Thyroid gland (tissue), 4 donors: ENCODE measurements around the gene MESD.

Experiments used
- POLR2A ChIP-seq, 2 donors: fragments of 450-650 bp; IDR thresholded peaks; one replicate each; pipeline ENCODE4 v1.6.1; 2017; ENCODE audit warnings: antibody characterized with exemption in 2 of 2, mild to moderate bottlenecking in 2 of 2, moderate library complexity in 1 of 2
- TF ChIP-seq, protein P1 (sequence below), 6 experiments: fragments of 200-600 bp in 3 of 6; fragments of 450-650 bp in 3 of 6; sonication (generic) in 3 of 6; IDR thresholded peaks; one replicate each; pipeline ENCODE4 v1.5.1; 2016 to 2019; ENCODE audit warnings: antibody characterized with exemption in 6 of 6, mild to moderate bottlenecking in 2 of 6, inconsistent platforms in 1 of 6, moderate library complexity in 1 of 6

GRCh38 chr15:80992441-80992840 is 2.8 kb upstream of the MESD start:
- TF ChIP-seq POLR2A (IDR thresholded peaks at IDR 0.05) = no peak
- TF ChIP-seq, protein P1, sequence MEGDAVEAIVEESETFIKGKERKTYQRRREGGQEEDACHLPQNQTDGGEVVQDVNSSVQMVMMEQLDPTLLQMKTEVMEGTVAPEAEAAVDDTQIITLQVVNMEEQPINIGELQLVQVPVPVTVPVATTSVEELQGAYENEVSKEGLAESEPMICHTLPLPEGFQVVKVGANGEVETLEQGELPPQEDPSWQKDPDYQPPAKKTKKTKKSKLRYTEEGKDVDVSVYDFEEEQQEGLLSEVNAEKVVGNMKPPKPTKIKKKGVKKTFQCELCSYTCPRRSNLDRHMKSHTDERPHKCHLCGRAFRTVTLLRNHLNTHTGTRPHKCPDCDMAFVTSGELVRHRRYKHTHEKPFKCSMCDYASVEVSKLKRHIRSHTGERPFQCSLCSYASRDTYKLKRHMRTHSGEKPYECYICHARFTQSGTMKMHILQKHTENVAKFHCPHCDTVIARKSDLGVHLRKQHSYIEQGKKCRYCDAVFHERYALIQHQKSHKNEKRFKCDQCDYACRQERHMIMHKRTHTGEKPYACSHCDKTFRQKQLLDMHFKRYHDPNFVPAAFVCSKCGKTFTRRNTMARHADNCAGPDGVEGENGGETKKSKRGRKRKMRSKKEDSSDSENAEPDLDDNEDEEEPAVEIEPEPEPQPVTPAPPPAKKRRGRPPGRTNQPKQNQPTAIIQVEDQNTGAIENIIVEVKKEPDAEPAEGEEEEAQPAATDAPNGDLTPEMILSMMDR (IDR thresholded peaks at IDR 0.05) = no peak
